Spleen (tissue), 7 donors: Measurements from ENCODE around the gene PLAAT3.

Experiments
- POLR2A ChIP-seq, 3 donors: fragments of 450-650 bp; IDR thresholded peaks; one replicate each; pipeline ENCODE4 v1.5.1; 2017; ENCODE audit warnings: antibody characterized with exemption in 3 of 3, mild to moderate bottlenecking in 1 of 3
- POLR2AphosphoS5 ChIP-seq, 3 donors: sonication (generic); formaldehyde crosslinking; IDR thresholded peaks; one replicate each; pipeline ENCODE4 v1.5.1; 2017; ENCODE audit warnings: antibody characterized with exemption in 3 of 3
- TF ChIP-seq, protein P1 (sequence below), 11 experiments: fragments of 200-600 bp in 7 of 11; fragments of 450-650 bp in 4 of 11; sonication (generic) in 4 of 11; IDR thresholded peaks in 8 of 11; conservative IDR thresholded peaks in 3 of 11; 1 replicate in 7 of 11; 2 replicates in 4 of 11; pipeline versions ENCODE4 v1.4.0 to v1.8.0; 2016 to 2021; ENCODE audit warnings: antibody characterized with exemption in 11 of 11, inconsistent platforms in 4 of 11, mild to moderate bottlenecking in 1 of 11
- donor health status: DM: no; HTN: no; CAD: no; lungs with moderate emphysema.
- donor health status: DM: no; HTN: no; CAD: no.
- donor health status: DM: no; HTN: no; CAD: no.

DNA sequence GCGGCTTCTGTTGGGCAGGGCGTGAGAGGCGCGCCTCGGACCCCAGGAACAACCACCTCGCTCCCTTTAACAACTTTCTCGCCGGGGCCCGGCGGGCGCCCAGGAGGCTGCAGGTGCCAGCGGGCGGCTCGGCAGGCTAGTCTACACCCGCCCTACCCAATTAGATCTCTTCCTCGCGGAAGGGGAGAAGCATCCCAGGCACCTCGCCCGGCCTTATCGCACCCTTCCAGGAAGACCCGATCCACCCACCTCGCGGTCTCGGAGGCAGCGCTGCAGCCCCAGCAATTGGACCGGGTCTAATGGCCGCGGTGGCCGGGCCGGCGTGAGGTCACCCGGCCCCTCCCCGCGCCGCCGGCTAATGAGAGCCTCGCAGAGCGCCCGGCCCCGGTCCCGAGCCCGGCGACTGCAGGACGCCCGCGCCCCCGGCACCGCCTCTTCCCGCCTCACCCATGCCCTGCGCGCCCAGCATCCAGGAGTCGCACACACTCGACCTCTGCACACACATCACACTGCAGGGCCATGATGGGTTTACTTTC, at the start of gene PLAAT3:
- TF ChIP-seq POLR2A (IDR thresholded peaks at IDR 0.05) (no peak), POLR2AphosphoS5 (IDR thresholded peaks at IDR 0.05) (peak; percentile 83 to 90 (median 83))
- TF ChIP-seq, protein P1, sequence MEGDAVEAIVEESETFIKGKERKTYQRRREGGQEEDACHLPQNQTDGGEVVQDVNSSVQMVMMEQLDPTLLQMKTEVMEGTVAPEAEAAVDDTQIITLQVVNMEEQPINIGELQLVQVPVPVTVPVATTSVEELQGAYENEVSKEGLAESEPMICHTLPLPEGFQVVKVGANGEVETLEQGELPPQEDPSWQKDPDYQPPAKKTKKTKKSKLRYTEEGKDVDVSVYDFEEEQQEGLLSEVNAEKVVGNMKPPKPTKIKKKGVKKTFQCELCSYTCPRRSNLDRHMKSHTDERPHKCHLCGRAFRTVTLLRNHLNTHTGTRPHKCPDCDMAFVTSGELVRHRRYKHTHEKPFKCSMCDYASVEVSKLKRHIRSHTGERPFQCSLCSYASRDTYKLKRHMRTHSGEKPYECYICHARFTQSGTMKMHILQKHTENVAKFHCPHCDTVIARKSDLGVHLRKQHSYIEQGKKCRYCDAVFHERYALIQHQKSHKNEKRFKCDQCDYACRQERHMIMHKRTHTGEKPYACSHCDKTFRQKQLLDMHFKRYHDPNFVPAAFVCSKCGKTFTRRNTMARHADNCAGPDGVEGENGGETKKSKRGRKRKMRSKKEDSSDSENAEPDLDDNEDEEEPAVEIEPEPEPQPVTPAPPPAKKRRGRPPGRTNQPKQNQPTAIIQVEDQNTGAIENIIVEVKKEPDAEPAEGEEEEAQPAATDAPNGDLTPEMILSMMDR (IDR thresholded peaks at IDR 0.05 in 8 of 11, conservative IDR thresholded peaks at IDR 0.05 in 3 of 11): no peak
